NCI-H2171 treated with DMSO at 0.1 percent for 48 hours (cell line): ENCODE measurements around the gene SORBS2.

ENCODE experiments used
- DNase-seq: peaks from one replicate; lab custom pipeline; 2025; lab: John Stamatoyannopoulos, UW

The SORBS2 gene

DNA sequence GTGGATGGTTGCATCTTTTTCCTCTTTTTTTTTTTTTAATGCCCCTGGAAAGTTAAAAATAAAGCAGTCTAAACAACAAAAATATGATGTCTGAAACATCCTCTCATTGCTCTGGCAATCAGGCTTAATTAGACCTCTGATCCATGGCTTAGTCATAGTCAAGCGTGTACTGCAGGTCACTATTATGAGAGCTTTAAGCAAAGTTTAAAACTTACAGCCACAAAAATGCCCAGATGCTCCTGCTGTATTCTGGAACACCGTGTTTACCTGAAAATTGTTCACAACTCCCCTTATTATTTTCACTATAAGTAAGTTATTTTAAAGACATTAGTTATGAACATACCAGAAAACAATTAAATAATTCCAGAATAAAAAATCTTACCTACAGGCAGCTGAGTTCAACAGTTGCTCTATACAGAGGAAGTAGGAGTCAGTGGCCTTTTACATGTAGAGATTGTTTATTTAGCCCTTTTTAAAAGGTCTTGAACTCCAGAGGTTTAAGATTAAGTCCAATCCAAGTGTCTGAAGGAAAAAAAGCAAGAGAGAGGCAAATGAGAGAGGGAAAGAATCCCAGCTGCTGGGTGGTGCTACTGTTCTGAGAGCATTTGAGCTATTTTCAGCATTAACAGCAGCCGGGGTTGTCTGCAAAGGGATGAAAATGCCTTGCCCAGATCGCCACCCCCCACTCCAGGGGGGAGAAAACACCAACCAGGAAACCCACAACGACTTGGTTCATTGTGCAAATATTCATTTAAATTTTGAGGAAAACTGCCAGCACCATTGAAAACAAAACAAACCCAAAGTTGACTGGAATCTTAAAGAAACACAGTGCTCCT lies 36.9 kb downstream of the SORBS2 start:
- no peak for DNase-seq

DNA sequence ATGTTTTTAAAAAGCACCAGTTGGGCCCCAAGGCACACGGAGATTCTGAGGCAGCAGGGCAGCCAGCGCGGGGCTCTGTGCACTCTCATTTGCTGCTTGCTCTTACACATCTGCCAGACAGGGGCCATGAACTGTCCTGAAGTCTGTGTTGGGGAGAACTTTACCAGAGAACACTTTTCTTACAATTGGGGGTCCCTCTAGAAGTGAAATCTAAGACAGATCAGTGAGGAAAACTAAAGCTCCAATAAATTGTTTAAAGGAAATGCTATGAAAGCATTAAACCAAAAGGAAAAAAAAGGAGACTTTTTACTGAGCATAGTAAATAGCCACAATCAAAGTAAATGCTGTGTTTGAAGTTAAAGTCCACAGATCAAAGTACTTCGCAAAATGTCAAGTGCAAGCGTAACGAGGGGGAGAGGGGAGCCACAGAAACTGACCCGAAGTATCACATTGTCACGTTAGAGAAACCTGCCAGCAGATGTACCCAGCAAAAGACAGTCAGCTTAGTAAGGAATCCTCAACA lies 37.8 kb downstream of the SORBS2 start:
- no peak for DNase-seq

DNA sequence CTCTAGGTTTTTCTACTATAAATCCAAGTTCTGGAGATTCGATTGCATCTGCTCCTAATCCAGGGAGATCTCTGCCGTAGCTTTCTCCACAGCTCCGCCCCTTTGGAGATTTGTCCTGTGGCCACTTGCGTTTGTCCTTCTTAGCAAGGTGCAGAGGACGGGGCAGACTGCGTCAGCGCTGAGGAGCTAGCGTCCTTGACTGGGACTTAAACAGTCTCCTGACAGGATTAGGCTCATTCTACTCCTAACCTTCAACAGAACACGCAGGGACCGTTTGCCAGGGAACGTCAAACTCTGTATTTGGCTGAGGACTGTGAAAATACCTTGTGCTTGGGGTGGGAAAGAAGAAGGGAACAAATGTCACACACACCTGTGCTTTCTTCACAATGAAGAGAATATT lies 38.6 kb downstream of the SORBS2 start:
- DNase-seq: no peak

DNA sequence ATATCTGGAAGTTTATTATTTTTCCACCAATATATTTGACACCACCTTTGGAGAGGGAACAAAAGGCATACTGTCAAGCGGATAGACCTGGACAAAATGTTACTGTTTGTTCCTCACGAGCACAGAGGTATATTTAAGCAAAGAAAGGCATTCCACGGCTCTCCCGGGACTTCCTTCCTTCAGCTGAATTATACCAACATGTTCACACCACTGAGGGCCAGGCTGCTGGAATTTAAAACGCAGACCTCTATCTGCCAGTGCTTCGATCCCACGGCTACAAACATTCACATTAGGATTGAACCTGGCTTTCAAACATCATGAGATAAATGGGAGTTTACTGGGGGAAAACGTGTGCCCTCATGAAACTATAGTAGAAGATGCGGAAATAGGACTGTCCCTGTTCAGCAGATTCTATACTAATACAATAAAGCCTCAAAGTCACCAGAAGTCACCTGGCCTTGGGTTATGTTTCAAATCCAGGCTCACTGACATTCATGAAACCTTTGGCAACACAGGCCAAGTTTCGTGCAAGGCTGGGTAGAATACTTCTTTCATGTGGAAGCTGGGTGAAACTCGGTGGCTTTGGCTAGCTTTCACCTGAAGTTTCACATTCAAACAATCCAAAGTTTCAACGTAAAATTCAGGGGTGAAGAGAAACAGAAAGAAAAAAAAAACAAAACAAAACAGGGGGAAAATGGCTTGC lies 39.5 kb downstream of the SORBS2 start:
- no peak for DNase-seq

DNA sequence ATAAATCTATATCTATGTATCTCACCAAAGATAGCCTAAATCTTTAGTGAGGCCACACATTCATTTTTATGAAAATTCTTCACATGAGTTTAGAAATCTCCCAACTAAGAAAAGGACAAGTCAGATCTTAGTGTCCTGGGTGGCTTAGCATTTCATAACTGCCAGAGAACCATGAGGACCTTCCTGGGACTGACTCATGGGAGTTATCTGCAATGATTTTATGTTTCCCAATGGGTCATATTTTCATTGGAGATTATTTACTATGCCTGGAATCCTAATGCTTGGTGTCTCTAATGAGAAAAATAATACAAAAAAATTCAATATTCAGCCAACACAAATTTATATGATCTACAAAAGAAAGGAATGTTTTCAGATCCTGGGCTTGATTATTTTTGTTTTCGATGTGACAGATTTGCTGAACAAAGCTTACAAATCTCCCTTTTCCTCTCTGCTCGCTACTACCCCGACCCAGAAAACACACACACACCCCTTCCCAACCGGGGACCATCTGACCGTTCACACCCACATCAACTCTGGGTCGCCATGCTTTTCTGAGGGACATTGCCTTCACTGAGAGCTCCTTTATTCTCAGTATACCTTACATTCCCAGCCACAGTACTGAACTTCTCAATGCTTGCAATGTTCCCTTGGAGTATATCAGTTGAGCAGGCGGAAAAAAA lies 40.1 kb downstream of the SORBS2 start:
- DNase-seq: no peak

DNA sequence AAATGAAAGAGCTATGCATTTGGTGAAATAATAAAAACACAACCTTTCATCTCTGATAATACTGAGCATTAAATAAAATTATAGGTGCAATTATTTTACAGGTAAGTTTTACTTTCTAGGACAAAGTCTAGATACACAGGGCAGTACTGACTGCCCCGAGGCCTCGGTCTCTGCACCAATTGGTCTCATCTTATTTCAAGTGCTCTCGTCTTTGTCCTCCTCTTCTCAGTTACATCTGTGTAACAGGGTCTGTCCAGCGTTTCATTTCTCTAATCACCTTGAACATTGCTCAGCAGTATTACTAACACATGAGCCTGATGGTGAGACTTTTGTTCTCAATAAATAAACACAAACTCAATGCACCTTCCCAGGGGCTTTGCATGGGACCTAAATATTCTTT lies 44.5 kb downstream of the SORBS2 start:
- DNase-seq: no peak

DNA sequence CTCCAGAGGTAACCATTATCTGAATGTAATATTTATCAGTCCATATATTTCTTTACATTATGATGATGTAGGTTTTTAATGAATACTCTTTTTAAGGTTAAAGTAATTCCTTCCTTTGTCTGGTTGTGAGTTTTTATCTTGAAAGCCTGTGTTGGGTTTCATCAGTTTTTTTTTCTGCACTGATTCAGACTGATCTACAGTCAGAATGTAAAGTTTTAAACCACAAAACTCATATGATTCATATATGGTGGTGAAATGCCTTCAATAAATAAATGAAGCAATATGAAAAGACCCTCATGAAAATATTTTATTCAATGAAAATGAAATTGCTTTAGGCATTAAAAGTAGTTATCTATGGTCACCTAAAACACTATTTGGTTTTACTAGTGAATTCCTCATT lies 47.1 kb downstream of the SORBS2 start:
- no peak for DNase-seq

DNA sequence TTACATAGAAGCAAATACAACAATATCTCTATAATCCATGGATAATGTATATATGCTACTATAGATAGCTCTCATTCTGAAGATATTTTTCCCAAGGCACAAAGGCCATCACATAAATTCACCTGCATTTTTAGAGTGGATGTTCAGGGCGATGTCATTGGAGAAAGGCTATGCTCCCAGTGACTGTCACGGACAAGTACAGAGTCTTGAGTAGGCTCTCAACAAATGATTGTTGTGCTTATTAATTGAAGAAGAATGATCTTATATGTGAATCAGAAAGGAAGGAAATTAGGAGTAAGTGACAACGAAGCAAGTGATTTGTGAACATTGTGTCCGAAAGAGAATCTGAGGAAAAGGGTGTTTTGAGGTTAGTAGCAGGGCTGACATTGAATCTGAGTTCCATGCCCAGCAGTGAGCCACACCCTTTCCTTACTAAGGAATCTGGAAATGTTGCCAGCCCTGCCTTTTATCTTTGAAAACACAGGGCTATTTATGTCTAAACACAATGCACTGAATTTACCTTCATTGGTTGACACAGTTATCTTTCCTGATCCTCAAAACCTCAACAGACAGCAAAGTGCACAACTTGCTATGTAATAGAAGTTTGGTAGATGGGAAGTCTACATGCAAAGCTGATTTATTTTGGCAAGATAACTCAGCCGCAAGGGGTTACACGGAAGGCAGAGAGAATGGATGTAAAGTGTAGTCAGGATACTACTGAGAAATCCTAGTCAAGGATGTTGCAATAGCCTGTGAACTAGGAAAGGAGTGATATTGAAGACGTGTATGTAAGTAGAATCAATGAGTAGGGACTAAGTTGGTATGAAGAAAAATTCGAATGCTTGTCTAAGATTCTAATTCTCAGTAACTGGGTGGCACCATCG lies 50.4 kb downstream of the SORBS2 start:
- no peak for DNase-seq

DNA sequence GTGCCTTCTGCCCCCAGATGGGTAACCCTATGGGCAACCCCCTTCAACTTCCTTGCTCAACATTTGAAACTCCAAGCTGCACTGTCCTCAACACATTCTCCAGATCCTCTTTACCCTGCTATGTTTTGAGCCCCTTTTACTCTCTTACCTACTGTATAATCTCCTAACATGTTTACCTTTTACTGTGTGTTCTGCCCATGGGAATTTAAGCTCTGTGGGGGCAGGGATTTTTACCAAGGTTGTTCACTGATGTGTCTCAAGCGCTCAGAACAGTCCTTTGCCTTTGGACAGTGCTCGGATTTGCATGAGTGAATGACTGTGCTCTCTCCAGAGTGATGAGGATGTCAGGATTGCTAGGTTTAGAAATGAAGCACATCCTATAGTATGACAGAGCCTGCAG lies 53.2 kb downstream of the SORBS2 start:
- no peak for DNase-seq

DNA sequence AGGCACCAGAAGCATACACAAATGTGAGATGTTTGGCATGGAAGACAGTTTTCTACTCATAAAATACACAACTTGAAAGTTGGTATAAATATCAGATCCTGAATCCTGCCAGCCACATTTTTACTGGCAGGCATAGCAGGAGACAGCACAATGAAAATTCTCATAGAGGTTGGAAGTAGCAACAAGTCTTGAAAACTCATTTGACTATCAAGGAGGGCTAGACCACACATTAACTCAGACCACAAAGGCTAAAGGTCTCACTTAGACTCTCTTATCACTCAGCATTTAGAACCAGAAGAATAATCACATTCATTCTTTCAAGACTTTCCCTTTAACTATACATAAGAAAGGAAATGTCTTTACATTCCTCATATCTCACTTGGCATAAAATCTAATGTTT lies 56.5 kb downstream of the SORBS2 start:
- DNase-seq: no peak

DNA sequence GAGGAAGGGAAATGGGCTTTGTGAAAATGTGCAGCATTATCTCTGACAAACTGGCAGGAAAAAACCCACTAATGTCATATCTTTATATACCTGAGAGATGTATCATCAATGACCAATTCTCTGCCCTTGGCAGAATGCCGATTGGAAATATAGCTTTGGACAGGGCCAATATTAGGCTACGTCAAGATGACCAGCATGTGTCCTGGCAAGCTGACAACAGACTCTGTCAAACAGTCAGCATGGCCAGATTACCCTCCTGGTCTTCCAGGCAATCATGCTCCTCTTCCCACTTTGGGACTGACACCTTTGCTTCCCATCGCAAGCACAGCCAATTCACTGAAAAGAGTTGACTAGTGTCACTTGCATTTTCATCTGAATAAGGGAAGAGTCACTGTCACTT lies 57.0 kb downstream of the SORBS2 start:
- no peak for DNase-seq

DNA sequence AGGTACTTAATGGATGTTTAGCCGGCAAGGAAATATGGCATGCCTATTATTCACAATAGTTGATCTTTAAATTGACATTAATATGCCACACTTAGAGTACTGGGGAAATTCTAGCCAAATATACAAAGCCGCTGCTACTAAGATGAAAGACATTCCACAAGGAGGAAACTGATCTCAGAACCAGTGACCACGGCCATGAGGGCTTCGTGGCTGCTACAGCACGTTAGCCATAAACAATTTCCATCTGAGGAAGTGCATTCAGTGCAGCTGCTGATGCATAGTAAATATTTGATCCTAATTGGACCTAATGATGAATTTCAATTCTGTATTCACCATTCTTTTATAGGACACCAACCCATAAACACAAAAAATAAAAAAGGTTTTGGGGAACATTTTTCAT lies 59.1 kb downstream of the SORBS2 start:
- no peak for DNase-seq

DNA sequence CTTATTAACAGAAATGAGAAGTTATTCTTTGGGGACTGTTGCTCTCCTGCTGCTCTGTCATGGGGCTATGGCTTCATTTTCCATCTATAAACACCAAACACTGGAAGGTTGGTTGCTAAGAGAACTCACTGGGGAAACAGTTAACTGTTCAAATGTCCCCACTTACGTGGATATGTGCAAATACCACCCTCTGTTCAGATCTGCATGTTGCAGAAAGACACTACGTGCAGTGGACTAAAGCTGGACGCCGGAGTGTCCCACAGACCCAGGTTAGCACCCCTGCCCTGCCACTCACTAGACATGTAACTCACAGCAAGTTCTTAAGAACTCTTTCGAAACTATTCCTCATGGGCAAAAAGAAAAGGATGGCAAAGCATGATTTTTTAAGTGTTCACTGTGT lies 62.1 kb downstream of the SORBS2 start:
- no peak for DNase-seq

DNA sequence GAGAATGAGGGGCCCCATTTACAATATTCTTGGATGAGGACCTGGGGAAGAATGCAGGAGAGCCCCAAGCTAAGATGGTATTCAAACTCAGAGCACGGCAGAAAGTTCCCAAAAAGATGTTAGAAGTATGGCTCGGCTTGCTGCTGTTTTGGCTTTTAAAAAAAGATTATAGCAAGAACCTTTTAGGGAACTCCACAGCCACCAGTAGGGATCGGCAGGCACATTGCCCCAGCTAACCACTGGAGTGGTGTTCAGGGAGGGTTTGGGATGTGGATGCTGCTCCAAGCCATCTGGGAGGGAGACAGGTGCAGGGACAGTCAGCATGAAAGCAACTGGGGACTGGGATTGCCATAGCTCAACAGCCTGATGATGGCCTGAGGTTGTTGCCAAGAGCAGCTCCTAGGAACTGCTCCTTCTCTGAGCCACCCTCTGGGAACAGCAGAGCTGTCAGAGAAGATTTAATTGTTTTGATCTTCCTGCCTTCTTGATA lies 63.0 kb downstream of the SORBS2 start:
- DNase-seq: no peak

DNA sequence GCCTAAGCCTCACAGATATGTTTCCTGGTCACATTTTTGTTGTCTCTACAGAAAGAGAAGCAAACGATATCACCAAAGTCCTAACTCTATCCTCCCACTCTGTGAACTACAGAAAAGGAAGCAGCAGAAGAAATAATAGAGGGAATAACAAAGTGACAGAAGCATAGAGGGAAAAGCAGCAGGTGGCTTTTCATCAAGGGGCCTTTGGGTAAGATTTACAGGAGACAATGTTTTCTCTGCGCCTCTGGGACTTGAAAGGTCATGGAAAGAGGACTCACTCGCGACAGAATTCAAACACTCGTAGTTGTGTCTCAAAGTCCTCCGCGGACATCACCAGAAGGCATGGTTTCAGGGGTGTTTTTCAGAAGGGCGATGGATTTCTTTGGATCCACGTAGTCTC lies 66.1 kb downstream of the SORBS2 start:
- no peak for DNase-seq

DNA sequence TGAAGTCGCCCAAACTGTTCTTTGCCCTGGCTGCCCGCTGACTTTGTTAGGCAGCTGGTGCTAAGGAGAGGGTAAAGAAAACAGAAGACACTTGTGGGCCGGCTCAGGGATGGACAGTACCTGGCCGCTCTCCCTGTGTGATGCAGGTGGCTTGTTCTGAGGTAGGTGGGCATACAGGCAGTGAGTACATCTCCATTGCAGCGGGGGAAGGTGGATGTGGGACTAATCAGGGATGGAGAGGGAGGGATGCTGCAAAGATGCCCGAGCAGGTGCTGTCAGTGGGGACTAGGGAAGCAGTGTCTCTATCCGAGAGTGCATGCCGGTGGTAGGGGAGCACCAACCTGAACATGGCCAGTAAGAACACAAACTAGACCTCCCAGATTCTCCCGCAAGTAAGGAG lies 67.0 kb downstream of the SORBS2 start:
- no peak for DNase-seq

DNA sequence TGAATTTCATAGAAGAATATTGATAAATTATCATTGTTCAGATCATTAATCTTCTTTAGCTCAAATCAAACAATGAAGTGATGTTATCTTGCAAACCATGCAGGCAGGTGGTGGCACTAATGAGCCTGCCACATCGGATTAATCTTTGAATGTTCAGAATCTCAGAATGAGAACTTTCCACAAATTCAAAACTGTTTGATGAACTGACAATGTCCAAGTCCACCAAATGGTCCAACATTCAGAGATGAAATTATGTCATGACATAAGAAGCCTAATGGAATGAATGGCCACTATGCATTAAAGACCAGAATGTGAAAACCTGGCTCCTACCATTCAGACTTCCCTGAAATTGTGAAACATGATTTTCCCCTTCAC lies 67.5 kb downstream of the SORBS2 start:
- no peak for DNase-seq

DNA sequence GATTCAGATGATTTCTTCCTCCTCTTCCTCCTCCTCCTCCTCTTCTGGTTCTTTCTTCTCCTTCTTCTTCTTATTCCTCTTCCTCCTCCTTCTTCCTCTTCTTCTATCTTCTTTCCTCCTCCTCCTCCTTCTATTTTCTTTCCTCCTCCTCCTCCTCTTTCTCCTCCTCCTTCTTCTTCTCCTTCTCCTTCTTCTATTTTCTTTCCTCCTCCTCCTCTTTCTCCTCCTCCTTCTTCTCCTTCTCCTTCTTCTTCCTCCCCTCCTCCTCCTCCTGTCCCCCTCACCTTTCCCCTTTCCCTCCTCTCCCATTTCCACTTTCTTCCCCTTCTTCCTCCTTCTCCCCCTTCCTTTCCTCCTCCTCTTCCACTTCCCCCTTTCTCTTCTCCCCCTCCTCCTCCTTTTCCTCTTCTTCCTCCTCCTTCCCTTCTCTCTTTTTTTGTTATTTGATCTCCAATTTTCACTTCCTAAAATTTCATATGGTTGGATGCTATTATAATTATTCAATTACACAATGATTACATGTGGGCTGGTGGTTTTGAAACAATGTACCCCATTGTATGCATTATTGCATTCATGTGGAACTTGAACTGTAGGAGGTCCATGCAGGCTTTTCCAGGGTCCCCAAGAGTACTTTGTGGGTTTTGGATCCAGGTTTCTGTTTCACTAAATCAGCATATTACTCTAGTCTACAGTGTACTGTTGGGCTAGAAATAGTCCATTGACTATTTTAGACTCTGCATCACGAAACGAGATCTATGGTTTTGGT lies 68.1 kb downstream of the SORBS2 start:
- DNase-seq: no peak

DNA sequence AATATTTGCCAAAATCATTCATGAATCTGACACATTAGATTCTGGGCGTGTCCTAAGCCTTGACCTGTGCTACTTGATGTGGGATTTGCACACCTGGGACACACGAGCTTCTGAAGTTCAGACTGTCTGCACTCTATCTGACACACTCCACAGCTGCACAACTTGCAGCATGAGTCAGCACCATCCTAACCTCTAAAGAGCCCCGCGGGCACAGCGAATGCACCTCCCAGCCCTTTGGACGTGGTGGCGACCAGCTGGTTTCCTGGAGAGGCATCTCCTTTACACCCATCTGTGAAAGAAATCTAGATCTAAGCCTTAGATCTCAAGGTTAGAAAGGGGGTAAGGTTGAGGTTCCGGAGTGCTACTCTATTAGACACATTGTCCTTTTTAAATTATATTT lies 69.2 kb downstream of the SORBS2 start:
- peak; percentile 7 for DNase-seq

DNA sequence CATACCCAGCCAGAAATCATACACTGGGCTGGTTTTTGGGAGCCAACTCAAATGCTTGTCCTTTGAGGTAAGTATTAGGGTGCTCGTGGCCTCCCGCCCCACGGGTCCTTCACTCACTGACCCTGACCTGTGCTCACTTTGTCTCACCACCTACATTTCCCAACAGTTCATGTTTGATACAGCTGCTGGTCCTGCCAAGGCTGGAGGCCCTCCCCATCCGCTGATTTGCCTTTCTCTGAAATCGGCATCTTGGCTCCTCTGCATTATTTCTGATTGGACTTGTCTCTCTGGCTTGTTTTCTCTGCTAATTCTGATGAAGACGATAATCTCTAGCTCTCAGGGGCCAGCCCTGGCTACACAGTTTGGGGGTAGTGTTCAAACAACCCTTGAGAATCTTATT lies 70.2 kb downstream of the SORBS2 start:
- DNase-seq: no peak

DNA sequence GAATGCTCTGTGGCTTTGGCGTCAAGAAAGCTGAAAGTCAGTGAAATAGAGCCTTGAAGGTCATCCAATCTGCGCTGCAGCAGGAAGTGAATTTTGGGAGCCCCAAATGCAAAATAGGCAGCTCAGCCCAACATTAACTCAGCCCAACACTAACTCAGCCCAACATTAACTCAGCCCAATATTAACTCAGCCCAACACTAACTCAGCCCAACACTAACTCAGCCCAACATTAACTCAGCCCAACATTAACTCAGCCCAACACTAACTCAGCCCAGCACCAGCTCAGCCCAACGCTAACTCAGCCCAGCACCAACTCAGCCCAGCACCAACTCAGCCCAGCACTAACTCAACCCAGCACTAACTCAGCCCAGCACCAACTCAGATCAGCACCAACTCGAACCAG lies 71.5 kb downstream of the SORBS2 start:
- DNase-seq: no peak
